ENCODE data around the gene UACA.

UACA gene

GRCh38 chr15:70797464-70797863, 34.1 kb upstream of the UACA start:
- Histone ChIP-seq H4K20me1 (ENCODE audit: insufficient read depth, low read length, poor library complexity, severe bottlenecking) (no peaks in the 10 kb centered on the region), H3K4me1 (ENCODE audit: insufficient read depth, low read length, poor library complexity, severe bottlenecking) (no peaks in the 10 kb centered on the region), H3K9me2 (replicated peaks; ENCODE audit: low read depth, low read length) (no peaks in the 10 kb centered on the region), H3K36me3 (ENCODE audit: insufficient read depth, low read length) (no peaks in the 10 kb centered on the region), H3K9ac (ENCODE audit: low read depth, low read length, poor library complexity, severe bottlenecking) (no peak overlapping the region), H3K4me2 (ENCODE audit: low read depth, low read length, poor library complexity, severe bottlenecking) (no peak overlapping the region), H3K9me3 (ENCODE audit: insufficient read depth, low read depth, low read length) (no peaks in the 10 kb centered on the region), H3K4me3 (ENCODE audit: low read length, poor library complexity, severe bottlenecking) (no peak overlapping the region), H3F3A (ENCODE audit: low read depth) (no peaks in the 10 kb centered on the region), H3K27me3 (ENCODE audit: insufficient read depth, low read length, poor library complexity, severe bottlenecking) (no peaks in the 10 kb centered on the region), H3K79me2 (ENCODE audit: insufficient read depth, low read length) (no peaks in the 10 kb centered on the region), H2AFZ (ENCODE audit: low read length) (no peak overlapping the region)
- TF ChIP-seq EZH2phosphoT487 (IDR thresholded peaks at IDR 0.05; ENCODE audit: borderline replicate concordance) = no peak

GRCh38 chr15:70796516-70797310, 33.4 kb upstream of the UACA start:
- no peaks in the 10 kb centered on the region for H3K9me3 ChIP-seq (ENCODE audit: insufficient read depth, low read depth, low read length)
- no peaks in the 10 kb centered on the region for H3K27me3 ChIP-seq (ENCODE audit: insufficient read depth, low read length, poor library complexity, severe bottlenecking)
- no peak overlapping the region for H3K4me2 ChIP-seq (ENCODE audit: low read depth, low read length, poor library complexity, severe bottlenecking)
- H3K79me2 ChIP-seq (ENCODE audit: insufficient read depth, low read length) = no peaks in the 10 kb centered on the region
- H3K9me2 ChIP-seq (replicated peaks; ENCODE audit: low read depth, low read length) = no peaks in the 10 kb centered on the region
- H3F3A ChIP-seq (ENCODE audit: low read depth) = no peaks in the 10 kb centered on the region
- no peak overlapping the region for H3K9ac ChIP-seq (ENCODE audit: low read depth, low read length, poor library complexity, severe bottlenecking)
- H3K36me3 ChIP-seq (ENCODE audit: insufficient read depth, low read length) = no peaks in the 10 kb centered on the region
- H2AFZ ChIP-seq (ENCODE audit: low read length) = no peak overlapping the region
- no peaks in the 10 kb centered on the region for H3K4me1 ChIP-seq (ENCODE audit: insufficient read depth, low read length, poor library complexity, severe bottlenecking)
- TF ChIP-seq CTCF (conservative IDR thresholded peaks at IDR 0.05; ENCODE audit: low read length) (no peak), EZH2phosphoT487 (IDR thresholded peaks at IDR 0.05; ENCODE audit: borderline replicate concordance) (no peak)
- no peaks in the 10 kb centered on the region for H4K20me1 ChIP-seq (ENCODE audit: insufficient read depth, low read length, poor library complexity, severe bottlenecking)
- H3K4me3 ChIP-seq (ENCODE audit: low read length, poor library complexity, severe bottlenecking) = no peak overlapping the region

GRCh38 chr15:70795311-70795665, 31.9 kb upstream of the UACA start:
- TF ChIP-seq EZH2phosphoT487 (IDR thresholded peaks at IDR 0.05; ENCODE audit: borderline replicate concordance) (no peak), CTCF (conservative IDR thresholded peaks at IDR 0.05; ENCODE audit: low read length) (no peak)
- no peaks in the 10 kb centered on the region for H3K9me2 ChIP-seq (replicated peaks; ENCODE audit: low read depth, low read length)
- no peaks in the 10 kb centered on the region for H4K20me1 ChIP-seq (ENCODE audit: insufficient read depth, low read length, poor library complexity, severe bottlenecking)
- no peaks in the 10 kb centered on the region for H3K9me3 ChIP-seq (ENCODE audit: insufficient read depth, low read depth, low read length)
- H3K4me3 ChIP-seq (ENCODE audit: low read length, poor library complexity, severe bottlenecking) = no peak overlapping the region
- H3K36me3 ChIP-seq (ENCODE audit: insufficient read depth, low read length) = no peaks in the 10 kb centered on the region
- no peak overlapping the region for H3K4me2 ChIP-seq (ENCODE audit: low read depth, low read length, poor library complexity, severe bottlenecking)
- no peaks in the 10 kb centered on the region for H3K27me3 ChIP-seq (ENCODE audit: insufficient read depth, low read length, poor library complexity, severe bottlenecking)
- H3K79me2 ChIP-seq (ENCODE audit: insufficient read depth, low read length) = no peaks in the 10 kb centered on the region
- no peak overlapping the region for H3K9ac ChIP-seq (ENCODE audit: low read depth, low read length, poor library complexity, severe bottlenecking)
- H3F3A ChIP-seq (ENCODE audit: low read depth) = no peaks in the 10 kb centered on the region
- H3K4me1 ChIP-seq (ENCODE audit: insufficient read depth, low read length, poor library complexity, severe bottlenecking) = no peaks in the 10 kb centered on the region
- no peak overlapping the region for H2AFZ ChIP-seq (ENCODE audit: low read length)
